NCI-H1436 treated with DMSO at 0.1 percent for 48 hours (cell line): ENCODE data around the gene ECHS1.
"Not testable (repeated sequence)": the region's sequence is repeated elsewhere in the genome, so short reads cannot be mapped to it uniquely, and the experiment has no call there.

Experiments used
- DNase-seq: peaks from one replicate; lab custom pipeline; 2025; lab: John Stamatoyannopoulos, UW

Gene ECHS1

GRCh38 chr10:133373174-133374090 is at the start of gene ECHS1:
Gene ECHS1 (minus strand): TSS chr10:133373354. CDS start chr10:133373333, 21 bp downstream.
- DNase-seq: peak; percentile 73

- no peak for DNase-seq
Observed at GRCh38 chr10:133422223-133422806, 49.2 kb upstream of the ECHS1 start.

DNA sequence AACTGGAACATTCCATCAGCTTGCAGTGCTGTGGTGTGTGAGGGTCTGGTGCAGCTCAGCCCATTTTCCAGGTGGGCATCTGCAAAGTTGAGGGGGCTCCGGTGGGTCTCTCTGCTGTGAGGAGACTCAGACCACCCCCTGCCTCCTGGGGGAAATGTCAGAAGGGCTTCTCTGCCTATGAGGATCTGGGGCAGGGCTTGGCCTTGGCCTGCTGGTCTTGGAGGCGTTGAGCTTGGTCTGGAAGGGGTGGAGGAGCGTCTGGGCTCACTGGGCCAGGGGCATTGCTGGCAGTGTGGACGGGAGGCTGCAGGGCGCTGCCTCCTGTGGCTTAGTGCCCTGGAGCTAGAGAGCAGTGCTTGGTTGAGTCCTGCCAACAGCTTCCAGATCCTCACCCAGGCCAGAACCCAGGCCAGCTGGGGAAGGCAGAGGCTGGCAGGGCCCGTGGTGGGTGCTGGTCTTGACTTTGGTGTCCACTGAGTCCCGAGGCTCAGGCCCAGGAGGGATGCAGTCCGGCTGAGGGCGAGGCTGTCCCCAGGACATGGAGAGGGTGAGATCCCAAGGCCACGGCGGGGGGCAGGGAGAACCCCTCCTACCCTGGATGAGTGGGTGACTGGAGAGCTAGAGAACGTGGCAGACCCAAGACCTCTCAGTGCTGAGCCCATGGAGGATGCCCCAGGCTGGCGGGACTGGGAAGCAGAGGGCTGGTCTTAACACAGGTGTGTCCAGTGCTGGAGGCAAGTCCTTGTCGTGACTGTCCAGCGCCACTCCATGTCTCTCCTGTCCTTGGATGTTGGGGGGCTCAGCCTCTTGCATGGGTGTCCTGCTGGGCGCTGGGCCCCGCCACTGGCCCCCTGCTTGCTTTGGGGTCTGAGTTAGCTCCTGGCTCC is 48.4 kb upstream of the ECHS1 start:
- DNase-seq: no peak

GRCh38 chr10:133420579-133420978 is 47.4 kb upstream of the ECHS1 start:
- no peak for DNase-seq

- no peak for DNase-seq
Observed at GRCh38 chr10:133420028-133420427, 46.9 kb upstream of the ECHS1 start.

DNA sequence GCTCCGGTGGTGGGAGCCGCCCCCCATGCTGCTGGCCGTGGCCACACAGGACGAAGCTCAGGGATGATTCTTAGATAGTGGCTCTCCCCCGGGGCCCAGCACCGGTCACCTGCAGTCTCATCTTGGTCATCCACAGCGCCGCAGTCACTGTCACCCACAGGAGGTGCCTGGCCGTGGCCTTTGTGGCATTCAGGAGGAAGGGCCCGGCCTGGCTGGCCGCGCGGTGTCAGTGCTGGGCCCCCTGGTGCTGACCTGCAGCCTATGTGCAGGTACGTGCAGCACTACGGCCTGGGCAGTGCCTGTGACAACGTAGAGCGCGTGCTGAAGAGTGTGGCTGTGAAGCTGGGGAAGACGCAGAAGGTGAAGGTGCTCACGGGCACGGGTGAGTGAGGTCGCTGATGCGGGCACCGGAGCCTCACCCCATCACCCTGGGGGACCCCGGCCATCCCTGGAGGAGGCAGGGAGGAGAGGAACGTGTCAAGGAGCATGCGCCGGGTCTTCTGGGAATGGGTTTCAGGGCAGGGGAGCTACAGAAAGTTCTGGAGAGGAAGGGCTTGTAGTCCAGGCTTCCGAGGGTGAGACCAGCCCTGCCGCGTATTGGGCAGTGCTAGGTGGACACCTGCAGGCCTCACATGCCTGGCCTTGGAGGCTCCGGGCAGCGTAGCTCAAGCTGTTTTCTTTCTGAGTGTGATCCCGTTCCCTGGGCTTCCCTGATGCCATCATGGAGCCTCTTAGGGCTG is 46.2 kb upstream of the ECHS1 start:
- no peak for DNase-seq

DNA sequence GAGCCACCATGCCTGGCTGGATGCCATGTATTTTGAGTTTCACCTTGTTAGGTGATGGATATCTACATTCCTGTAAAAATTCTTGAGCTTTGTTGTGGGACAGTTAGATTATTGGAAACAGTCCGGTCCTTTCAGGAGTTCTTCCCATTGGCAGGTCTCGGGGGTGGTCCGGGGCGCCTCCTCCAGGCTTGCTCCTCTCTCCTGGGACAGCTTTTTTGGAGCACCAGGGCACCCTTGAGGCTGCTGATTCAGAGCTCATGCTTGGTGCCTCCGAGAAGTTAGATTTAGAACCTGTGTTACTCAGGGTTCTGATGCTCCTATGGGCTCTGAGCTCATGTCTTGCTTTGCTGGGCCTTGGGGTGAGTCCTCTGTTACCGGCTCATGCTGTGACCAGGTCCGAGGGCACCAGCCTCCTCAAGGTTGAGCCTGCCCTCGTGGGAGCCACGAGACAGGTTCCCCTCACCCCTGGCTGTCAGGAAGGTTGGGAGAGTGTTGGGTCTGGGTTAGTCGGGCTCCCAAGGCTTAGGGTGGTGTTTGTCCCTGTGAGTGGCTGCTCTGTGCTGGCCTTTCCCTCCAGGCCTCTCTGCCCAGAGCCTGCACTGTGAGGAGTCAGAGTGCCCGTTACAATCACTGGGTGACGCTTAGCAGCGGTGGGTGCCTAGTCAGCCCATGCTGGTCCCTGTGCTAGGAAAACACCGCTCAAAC is 45.3 kb upstream of the ECHS1 start:
- DNase-seq: no peak

GRCh38 chr10:133415752-133416151 is 42.6 kb upstream of the ECHS1 start:
- DNase-seq: no peak

GRCh38 chr10:133414401-133414800 is 41.2 kb upstream of the ECHS1 start:
- not testable (repeated sequence) for DNase-seq

DNA sequence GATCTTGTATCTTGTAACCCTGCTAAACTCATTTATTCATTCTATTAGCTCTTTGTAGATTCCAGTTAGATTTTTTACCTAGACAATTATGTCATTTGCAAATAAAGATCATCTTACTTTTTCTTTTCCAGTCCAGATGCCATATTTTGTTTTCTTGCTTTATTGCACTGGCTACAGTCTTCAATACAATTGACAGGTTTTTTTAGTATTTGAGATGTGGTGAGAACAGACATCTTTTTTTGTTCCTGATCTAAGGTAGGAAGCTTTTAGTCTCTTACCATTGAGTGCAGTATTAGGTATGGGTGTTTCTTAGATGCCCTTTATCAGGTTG is 39.2 kb upstream of the ECHS1 start:
- no peak for DNase-seq

DNA sequence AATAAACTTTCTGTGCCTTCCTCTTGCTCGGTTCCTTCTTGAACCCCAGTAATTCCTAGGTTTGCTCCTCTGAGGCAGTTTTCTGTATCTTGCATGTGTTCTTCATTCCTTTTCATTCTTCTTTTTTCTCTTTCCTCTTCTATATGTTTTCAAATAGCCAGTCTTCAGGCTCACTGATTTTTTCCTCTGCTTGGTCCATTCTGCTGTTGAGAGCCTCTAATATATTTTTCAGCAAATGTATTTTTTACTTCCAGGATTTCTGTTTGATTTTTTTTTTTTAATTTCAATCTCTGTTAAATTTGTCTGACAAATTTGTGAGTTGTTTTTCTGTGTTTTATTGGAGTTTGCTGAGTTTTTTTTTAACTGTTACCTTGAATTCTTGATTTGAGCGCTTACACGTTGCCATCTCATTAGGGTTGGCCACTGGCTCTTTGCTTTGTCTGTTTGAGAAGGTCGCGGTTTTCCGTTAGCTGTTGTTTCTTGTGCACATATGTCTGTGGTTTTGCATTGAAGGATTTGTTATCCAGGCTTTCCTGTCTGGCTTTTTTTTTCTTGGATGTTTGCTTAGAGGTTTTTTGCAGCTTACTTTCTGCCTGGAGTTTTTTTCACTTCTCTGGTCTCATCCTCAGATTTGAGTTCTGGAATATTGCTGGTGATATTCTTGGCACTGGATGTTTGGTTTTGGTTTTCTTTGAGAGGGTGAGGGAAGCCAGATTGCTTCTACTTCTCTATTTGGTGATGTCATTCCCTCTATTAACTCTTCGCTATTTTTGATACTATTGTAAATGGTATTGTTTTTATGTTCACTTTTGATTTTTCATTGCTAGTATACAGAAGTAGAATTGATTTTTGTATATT is 38.6 kb upstream of the ECHS1 start:
- no peak for DNase-seq

- DNase-seq: no peak
Observed at GRCh38 chr10:133405844-133406527, 32.8 kb upstream of the ECHS1 start.

DNA sequence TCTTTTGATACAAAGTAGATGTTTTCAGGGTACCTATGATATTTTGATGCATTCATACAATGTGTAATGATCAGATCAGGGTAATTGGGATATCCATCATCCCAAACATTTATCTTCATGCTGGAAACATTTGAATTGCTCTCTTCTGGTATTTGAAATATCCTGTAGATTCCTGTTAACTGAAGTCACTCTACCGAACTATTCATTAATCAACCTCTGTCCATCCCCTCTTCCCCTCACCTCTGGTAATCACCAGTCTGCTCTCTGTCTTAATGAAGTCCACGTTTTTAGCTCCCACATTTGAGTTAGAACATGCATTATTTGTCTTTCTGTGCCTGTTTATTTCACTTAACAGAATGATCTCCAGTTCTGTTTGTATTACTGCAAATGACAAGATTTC is 32.1 kb upstream of the ECHS1 start:
- no peak for DNase-seq

DNA sequence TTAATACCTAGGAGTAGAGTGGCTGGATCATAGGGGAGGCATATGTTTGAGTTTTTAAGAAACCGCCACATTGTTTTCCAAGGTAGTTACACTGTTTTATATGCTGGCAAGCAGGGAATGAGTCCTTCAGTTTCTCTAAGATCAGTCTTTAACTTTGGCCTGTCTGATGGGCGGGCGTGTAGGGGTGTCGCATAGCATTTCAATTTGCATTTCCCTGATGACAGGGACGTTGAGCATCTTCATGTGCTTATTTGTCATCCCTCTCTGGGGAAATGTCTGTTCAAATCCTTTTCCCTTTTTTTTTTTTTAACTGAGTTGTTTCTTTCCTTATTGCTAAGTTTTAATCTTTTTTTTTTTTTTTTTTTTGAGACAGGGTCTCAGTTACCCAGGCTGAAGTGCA is 30.6 kb upstream of the ECHS1 start:
- no peak for DNase-seq

DNA sequence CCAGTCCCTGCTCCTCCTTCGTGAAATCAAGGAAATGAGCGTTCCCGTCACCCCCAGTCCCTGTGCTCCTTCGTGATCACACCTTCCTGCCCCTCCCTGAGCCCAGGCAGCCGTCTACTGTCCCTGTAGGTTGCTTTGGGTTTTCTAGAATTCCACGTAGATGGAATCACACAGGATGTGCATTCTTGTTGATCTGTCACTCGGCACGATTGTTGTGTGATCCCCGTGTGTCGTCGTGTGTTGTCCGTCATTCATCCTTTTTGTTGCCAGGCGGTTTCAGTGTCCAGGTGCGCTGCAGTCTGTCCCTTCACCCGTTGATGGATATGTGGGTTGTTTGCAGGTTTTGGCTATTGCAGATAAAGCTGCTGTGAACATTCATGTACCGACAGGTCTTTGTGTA is 30.2 kb upstream of the ECHS1 start:
- no peak for DNase-seq

- DNase-seq: no peak
Observed at GRCh38 chr10:133401981-133402725, 29.0 kb upstream of the ECHS1 start.

DNA sequence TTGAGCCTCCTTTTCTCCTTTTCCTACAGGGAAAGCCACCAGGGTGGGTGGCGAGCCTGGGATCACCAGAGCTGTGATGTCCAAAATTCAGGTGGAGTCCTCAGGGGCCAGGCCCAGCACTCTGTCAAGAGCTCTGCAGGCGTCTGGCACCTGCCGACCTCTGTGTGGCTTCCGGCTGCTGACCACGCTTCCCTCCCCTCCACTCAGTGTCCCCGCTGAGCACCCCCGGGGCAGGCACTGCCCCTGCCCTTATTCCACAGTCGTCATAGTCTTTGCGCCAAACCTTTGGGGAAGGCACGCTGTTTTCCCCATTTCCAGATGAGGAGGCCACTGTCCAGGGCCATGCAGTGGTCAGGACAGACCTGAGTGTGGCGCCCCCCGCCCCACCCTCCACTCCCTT is 28.3 kb upstream of the ECHS1 start:
- DNase-seq: no peak

DNA sequence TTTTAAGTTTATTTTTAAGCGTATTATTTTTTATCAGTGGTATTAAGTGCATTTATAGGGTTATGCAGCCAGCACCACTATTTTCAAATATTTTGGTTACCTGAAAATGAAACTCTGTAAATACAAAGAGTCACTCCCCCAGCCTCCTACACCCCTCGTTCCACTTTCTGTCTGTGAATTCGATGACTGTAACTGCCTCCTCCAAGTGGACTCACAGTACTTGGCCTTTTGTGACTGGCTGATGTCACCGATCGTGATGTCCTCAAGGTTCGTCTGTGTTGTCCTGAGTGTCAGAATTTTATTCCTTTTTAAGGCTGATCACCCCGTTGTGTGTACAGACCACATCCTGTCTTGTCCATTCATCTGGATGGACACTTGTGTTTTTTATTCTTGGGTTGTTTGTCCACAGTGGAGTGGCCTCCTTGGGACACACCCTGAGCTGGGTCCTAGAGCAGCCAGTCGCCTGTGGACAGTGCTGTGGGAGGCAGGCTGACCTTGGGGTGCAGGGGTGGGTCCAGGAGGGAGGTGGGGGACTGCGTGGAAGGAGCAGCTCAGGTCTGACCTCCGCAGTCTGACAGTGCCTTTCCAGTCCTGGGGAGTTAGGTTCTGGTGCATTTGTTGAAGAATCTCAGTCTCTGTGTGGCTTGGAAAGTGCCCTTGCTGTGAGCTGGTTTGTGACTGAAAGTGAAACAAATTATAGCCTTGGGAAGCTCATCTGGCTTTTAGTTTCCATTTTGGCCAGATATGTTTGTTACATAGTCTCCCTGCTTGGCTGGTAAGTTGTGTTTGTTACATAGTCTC is 27.7 kb upstream of the ECHS1 start:
- no peak for DNase-seq
